Smooth muscle cell (in vitro differentiated cells): Measurements from ENCODE around the gene RCSD1. TPM values are rescaled to one million over a fixed set of nuclear protein-coding genes. Genes with fewer than 3 reads are reported as not detected.

Experiments used
- DNase-seq: peaks from one replicate; lab custom pipeline; 2025; ENCODE audit not compliant: unreplicated experiment; lab: John Stamatoyannopoulos, UW
- H2AFZ ChIP-seq: fragments of 200-600 bp; sonication (generic); 2 replicates; pipeline ENCODE4 v1.6.0; 2016; ENCODE audit warnings: antibody characterized with exemption, low read depth, mild to moderate bottlenecking
- H3F3A ChIP-seq: fragments of 200-600 bp; sonication (generic); 2 replicates; pipeline ENCODE4 v1.6.0; 2017; ENCODE audit warnings: antibody characterized with exemption, low read depth
- H3K27ac ChIP-seq: fragments of 200-600 bp; sonication (generic); 2 replicates; pipeline ENCODE4 v1.5.1; 2016; ENCODE audit warnings: low read depth, mild to moderate bottlenecking
- H3K27me3 ChIP-seq: fragments of 200-600 bp; sonication (generic); 2 replicates; pipeline ENCODE4 v1.6.1; 2016; ENCODE audit warnings: low read depth, mild to moderate bottlenecking
- H3K36me3 ChIP-seq: fragments of 200-600 bp; sonication (generic); 2 replicates; pipeline ENCODE4 v1.5.1; 2016; ENCODE audit warnings: low read depth
- H3K4me1 ChIP-seq: fragments of 200-600 bp; sonication (generic); 2 replicates; pipeline ENCODE4 v1.5.1; 2016; ENCODE audit warnings: low read depth
- H3K4me2 ChIP-seq: fragments of 200-600 bp; sonication (generic); 2 replicates; pipeline ENCODE4 v1.6.0; 2016; ENCODE audit warnings: mild to moderate bottlenecking
- H3K4me3 ChIP-seq: fragments of 200-600 bp; sonication (generic); 2 replicates; pipeline ENCODE4 v1.5.1; 2016; ENCODE audit warnings: mild to moderate bottlenecking
- H3K79me2 ChIP-seq: fragments of 200-600 bp; sonication (generic); 2 replicates; pipeline ENCODE4 v1.6.0; 2016; ENCODE audit warnings: low read depth, mild to moderate bottlenecking
- H3K9ac ChIP-seq: fragments of 200-600 bp; sonication (generic); 2 replicates; pipeline ENCODE4 v1.6.0; 2016; ENCODE audit warnings: low read depth
- H3K9me3 ChIP-seq: fragments of 200-600 bp; sonication (generic); replicated peaks from 2 replicates; pipeline ENCODE4 v1.5.1; 2016; ENCODE audit warnings: low read depth
- H4K20me1 ChIP-seq: fragments of 200-600 bp; sonication (generic); 2 replicates; pipeline ENCODE4 v1.6.0; 2016; ENCODE audit warnings: low read depth
- WGBS: methylation state at CpG from one replicate; pipeline ENCODE4 v1.1.7; 2016; ENCODE audit warnings: low lambda C conversion rate; 5-methylcytosine and 5-hydroxymethylcytosine counted together
- polyA plus RNA-seq: library from polyadenylated mRNA; unstranded; fragments of >200 nt; fragmentation: Nextera tagmentation; extraction: Ambion mirVana; gene quantifications from 2 replicates; pipeline ENCODE4 v1.2.1, GENCODE V29; 2016
- total RNA-seq: library from RNA; depleted of rRNA; stranded (reverse); fragments of >200 nt; gene quantifications from 2 replicates; pipeline ENCODE4 v1.2.3, GENCODE V29; 2014
- TF ChIP-seq, protein P1 (sequence below): fragments of 200-600 bp; sonication (generic); IDR thresholded peaks from 2 replicates; pipeline ENCODE4 v1.5.1; 2017; ENCODE audit warnings: borderline replicate concordance, mild to moderate bottlenecking, antibody characterized with exemption; ENCODE audit not compliant: insufficient read depth, poor library complexity, severe bottlenecking

Gene RCSD1
- total and polyA plus RNA-seq, 2 experiments from 2014 or later = 0.40 TPM; not detected in 1

GRCh38 chr1:167695756-167696561 lies 65.9 kb downstream of the RCSD1 start:
- WGBS = 93% methylated on average over 7 of the region's 7 CpGs

GRCh38 chr1:167697667-167698141 lies 67.7 kb downstream of the RCSD1 start:
- H3K4me2 ChIP-seq = no peak overlapping the region
- no peak overlapping the region for H3K27ac ChIP-seq
- no peaks in the 10 kb centered on the region for H3K27me3 ChIP-seq
- H3K4me1 ChIP-seq = no peaks in the 10 kb centered on the region
- H2AFZ ChIP-seq = no peak overlapping the region
- H4K20me1 ChIP-seq = no peaks in the 10 kb centered on the region
- TF ChIP-seq, protein P1, sequence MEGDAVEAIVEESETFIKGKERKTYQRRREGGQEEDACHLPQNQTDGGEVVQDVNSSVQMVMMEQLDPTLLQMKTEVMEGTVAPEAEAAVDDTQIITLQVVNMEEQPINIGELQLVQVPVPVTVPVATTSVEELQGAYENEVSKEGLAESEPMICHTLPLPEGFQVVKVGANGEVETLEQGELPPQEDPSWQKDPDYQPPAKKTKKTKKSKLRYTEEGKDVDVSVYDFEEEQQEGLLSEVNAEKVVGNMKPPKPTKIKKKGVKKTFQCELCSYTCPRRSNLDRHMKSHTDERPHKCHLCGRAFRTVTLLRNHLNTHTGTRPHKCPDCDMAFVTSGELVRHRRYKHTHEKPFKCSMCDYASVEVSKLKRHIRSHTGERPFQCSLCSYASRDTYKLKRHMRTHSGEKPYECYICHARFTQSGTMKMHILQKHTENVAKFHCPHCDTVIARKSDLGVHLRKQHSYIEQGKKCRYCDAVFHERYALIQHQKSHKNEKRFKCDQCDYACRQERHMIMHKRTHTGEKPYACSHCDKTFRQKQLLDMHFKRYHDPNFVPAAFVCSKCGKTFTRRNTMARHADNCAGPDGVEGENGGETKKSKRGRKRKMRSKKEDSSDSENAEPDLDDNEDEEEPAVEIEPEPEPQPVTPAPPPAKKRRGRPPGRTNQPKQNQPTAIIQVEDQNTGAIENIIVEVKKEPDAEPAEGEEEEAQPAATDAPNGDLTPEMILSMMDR = no peak
- no peaks in the 10 kb centered on the region for H3K9me3 ChIP-seq
- no peak overlapping the region for H3K9ac ChIP-seq
- H3K36me3 ChIP-seq = no peaks in the 10 kb centered on the region
- no peak for DNase-seq
- H3F3A ChIP-seq = no peaks in the 10 kb centered on the region
- no peak overlapping the region for H3K4me3 ChIP-seq
- H3K79me2 ChIP-seq = no peaks in the 10 kb centered on the region
- 91% methylated on average over 14 of the region's 14 CpGs for WGBS

More at GRCh38 chr1:167695756-167696561, 65.9 kb downstream of the RCSD1 start:
- Histone ChIP-seq H3K4me2 (no peak overlapping the region), H3K9ac (no peak overlapping the region), H3K4me3 (no peak overlapping the region), H3K36me3 (no peaks in the 10 kb centered on the region), H3K9me3 (no peaks in the 10 kb centered on the region), H3F3A (no peaks in the 10 kb centered on the region), H3K79me2 (no peaks in the 10 kb centered on the region), H3K4me1 (no peaks in the 10 kb centered on the region), H2AFZ (no peak overlapping the region), H3K27ac (no peak overlapping the region), H4K20me1 (no peaks in the 10 kb centered on the region), H3K27me3 (no peaks in the 10 kb centered on the region)
- TF ChIP-seq, protein P1 = no peak
- no peak for DNase-seq

GRCh38 chr1:167698313-167698712 lies 68.3 kb downstream of the RCSD1 start:
- H4K20me1 ChIP-seq = no peaks in the 10 kb centered on the region
- H3K9me3 ChIP-seq = no peaks in the 10 kb centered on the region
- H3K79me2 ChIP-seq = no peaks in the 10 kb centered on the region
- H2AFZ ChIP-seq = no peak overlapping the region
- no peaks in the 10 kb centered on the region for H3K36me3 ChIP-seq
- WGBS = 99% methylated on average over 4 of the region's 4 CpGs
- H3K9ac ChIP-seq = no peak overlapping the region
- no peak overlapping the region for H3K27ac ChIP-seq
- H3K4me1 ChIP-seq = no peaks in the 10 kb centered on the region
- TF ChIP-seq, protein P1 = no peak
- H3K4me3 ChIP-seq = no peak overlapping the region
- no peaks in the 10 kb centered on the region for H3F3A ChIP-seq
- DNase-seq = no peak
- no peaks in the 10 kb centered on the region for H3K27me3 ChIP-seq
- no peak overlapping the region for H3K4me2 ChIP-seq
